ENCODE data around the gene EVI5L. TPM values are rescaled to one million over a fixed set of nuclear protein-coding genes. Genes with fewer than 3 reads are reported as not detected.

The EVI5L gene
- total and polyA plus RNA-seq, 3 donors from 2014 or later, result 45.8 to 69.3 (median 68.9) TPM

- Histone ChIP-seq H3K4me1 (no peaks in the 10 kb centered on the region), H3K27me3 (no peaks in the 10 kb centered on the region), H3K27ac (no peak overlapping the region), H3K9me3 (no peaks in the 10 kb centered on the region), H3K36me3 (ENCODE audit: low read depth, missing control alignments) (no peaks in the 10 kb centered on the region), H3K4me3 (peak overlapping the region; percentile 13 to 15)
- TF ChIP-seq CTCF (IDR thresholded peaks at IDR 0.05) (peak; percentile 54 to 76 (median 61)), POLR2A (IDR thresholded peaks at IDR 0.05) (no peak)
- 1% methylated on average over 33 to 34 of the region's 34 CpGs for WGBS, 2 donors
- intact Hi-C loops (cut with DNase I; ENCODE audit: low total_unique reads), result no loop called here
- DNase-seq, result peak; percentile 83
Observed at GRCh38 chr19:7799640-7800355, 30.2 kb upstream of the EVI5L start.

GRCh38 chr19:7801020-7801570 is 28.9 kb upstream of the EVI5L start:
- no peak for TF ChIP-seq POLR2A (IDR thresholded peaks at IDR 0.05)
- TF ChIP-seq CTCF (IDR thresholded peaks at IDR 0.05), result no peak
- H3K27me3 ChIP-seq, result no peaks in the 10 kb centered on the region
- 64 to 69% methylated on average over 17 of the region's 17 CpGs for WGBS, 2 donors
- intact Hi-C loops (cut with DNase I; ENCODE audit: low total_unique reads), result no loop called here
- no peaks in the 10 kb centered on the region for H3K9me3 ChIP-seq
- no peak overlapping the region for H3K27ac ChIP-seq
- no peak overlapping the region for H3K4me3 ChIP-seq
- no peaks in the 10 kb centered on the region for H3K4me1 ChIP-seq
- H3K36me3 ChIP-seq (ENCODE audit: low read depth, missing control alignments), result no peaks in the 10 kb centered on the region
- no peak for DNase-seq

- no peak for DNase-seq
- TF ChIP-seq CTCF (IDR thresholded peaks at IDR 0.05) (no peak), POLR2A (IDR thresholded peaks at IDR 0.05) (no peak)
- Histone ChIP-seq H3K27me3 (no peaks in the 10 kb centered on the region), H3K9me3 (no peaks in the 10 kb centered on the region), H3K4me1 (no peaks in the 10 kb centered on the region), H3K27ac (no peak overlapping the region), H3K4me3 (no peak overlapping the region), H3K36me3 (ENCODE audit: low read depth, missing control alignments) (no peaks in the 10 kb centered on the region)
- intact Hi-C loops (cut with DNase I; ENCODE audit: low total_unique reads), result no loop called here
- 51 to 53% methylated on average over 3 of the region's 3 CpGs for WGBS, 2 donors
Observed at GRCh38 chr19:7806234-7806633, 23.8 kb upstream of the EVI5L start.

- Histone ChIP-seq H3K27me3 (no peaks in the 10 kb centered on the region), H3K9me3 (no peaks in the 10 kb centered on the region), H3K4me1 (no peaks in the 10 kb centered on the region), H3K4me3 (no peak overlapping the region), H3K36me3 (ENCODE audit: low read depth, missing control alignments) (no peaks in the 10 kb centered on the region), H3K27ac (no peak overlapping the region)
- no peak for DNase-seq
- intact Hi-C loops (cut with DNase I; ENCODE audit: low total_unique reads), result no loop called here
- 80 to 95% methylated on average over 8 to 9 of the region's 9 CpGs for WGBS, 2 donors
- TF ChIP-seq CTCF (IDR thresholded peaks at IDR 0.05), result no peak
- no peak for TF ChIP-seq POLR2A (IDR thresholded peaks at IDR 0.05)
Observed at GRCh38 chr19:7806876-7807275, 23.1 kb upstream of the EVI5L start.

GRCh38 chr19:7808108-7808507 is 21.9 kb upstream of the EVI5L start:
- TF ChIP-seq POLR2A (IDR thresholded peaks at IDR 0.05) (no peak), CTCF (IDR thresholded peaks at IDR 0.05) (no peak)
- Histone ChIP-seq H3K36me3 (ENCODE audit: low read depth, missing control alignments) (no peaks in the 10 kb centered on the region), H3K27me3 (no peaks in the 10 kb centered on the region), H3K27ac (no peak overlapping the region), H3K4me1 (no peaks in the 10 kb centered on the region), H3K4me3 (no peak overlapping the region), H3K9me3 (no peaks in the 10 kb centered on the region)
- intact Hi-C loops (cut with DNase I; ENCODE audit: low total_unique reads), result no loop called here
- DNase-seq, result no peak
- WGBS, 2 donors, result 64 to 72% methylated on average over 5 of the region's 5 CpGs
